Central memory CD4-positive, alpha-beta T cell (primary cell): ENCODE measurements around the gene GUCY1A1.

ENCODE experiments used
- DNase-seq: peaks from one replicate; pipeline ENCODE4 v3.0.0; 2022

Gene GUCY1A1

DNA sequence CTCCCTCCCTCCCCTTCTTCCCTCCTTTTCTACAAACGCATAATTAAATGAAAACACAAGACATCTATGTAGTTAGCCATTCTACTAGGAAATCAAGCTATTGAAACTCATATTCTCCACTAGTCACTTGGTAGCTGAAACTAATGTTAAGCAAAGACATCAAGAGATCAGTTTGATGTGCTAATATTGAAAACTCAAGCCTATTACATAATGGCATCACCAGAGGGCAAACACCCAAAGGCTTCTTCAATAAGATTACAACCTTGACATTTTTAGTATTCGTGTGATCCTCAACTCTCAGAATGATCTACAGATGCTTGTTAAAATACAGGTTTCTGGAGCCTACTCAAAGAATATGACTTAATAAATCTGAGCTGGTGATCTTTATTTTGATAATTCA, 6.2 kb upstream of the GUCY1A1 start:
- DNase-seq = no peak

GRCh38 chr4:155665054-155665453, 1.6 kb upstream of the GUCY1A1 start:
- DNase-seq = no peak

DNA sequence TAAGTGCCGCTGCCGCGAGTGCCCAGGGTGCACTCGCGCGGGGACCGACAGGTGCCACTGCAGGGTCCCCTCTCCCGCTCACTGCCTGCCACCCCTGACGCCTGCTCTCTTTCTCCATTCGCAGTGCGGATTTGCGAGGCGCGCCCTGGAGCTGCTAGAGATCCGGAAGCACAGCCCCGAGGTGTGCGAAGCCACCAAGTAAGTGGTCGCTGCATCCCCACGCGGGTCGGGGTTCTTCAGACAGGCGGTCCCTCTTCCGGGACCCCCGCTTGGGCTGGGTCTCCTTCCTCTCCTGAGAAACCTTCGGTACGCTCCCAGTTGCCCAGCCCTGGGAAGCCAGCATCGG, 547 bp downstream of the GUCY1A1 start:
- DNase-seq = no peak

- DNase-seq = no peak
These were observed 1.2 kb downstream of the GUCY1A1 start for GRCh38 chr4:155667568-155668511.

- DNase-seq = no peak
These were observed 2.1 kb downstream of the GUCY1A1 start for GRCh38 chr4:155668707-155669220.

GRCh38 chr4:155672342-155672741, 5.7 kb downstream of the GUCY1A1 start:
- no peak for DNase-seq

DNA sequence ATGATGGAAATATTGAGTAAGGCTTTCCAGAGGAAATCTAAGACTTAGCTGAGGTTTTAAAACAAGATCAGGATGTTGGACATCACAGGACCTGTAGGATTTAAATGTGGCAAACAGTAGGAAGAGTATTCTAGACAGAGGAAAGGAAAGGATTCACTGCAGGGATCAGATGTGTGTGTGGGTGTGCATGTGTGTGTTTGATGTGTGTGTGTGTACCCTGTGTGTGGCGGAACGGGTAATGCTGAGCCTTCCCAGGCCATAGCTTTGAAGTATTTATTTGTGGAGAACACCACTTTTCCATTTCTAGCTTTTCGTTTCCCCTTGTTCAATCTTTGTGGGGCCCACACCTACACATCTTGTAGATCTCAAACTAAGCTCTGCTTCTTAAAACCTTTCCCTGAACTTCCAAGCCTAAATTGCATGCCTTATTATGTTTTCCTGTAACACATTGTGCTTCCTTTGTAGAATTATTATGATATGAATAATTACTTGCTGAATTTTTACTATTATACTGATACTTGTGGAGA, 6.9 kb downstream of the GUCY1A1 start:
- DNase-seq = no peak

DNA sequence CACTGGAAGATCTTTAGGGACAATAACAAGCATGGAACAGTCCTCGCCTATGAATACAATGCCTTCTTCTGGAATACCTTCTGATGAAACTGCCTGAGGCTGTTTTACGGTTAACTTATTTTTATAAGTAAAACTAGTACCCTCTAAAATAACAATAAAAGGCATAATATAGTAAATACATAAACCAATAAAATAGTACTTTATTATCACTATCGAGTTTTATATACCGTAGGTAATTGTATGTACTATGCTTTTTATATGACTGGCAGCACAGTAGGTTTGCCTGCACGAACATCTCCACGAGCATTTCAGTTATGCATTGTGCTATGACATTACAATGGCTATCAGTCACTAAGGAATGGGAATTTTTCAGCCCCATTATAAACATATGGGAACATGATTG, 8.0 kb downstream of the GUCY1A1 start:
- no peak for DNase-seq

GRCh38 chr4:155675709-155676429, 9.2 kb downstream of the GUCY1A1 start:
- no peak for DNase-seq

- no peak for DNase-seq
These were observed 9.8 kb downstream of the GUCY1A1 start for GRCh38 chr4:155676430-155676825.

GRCh38 chr4:155678011-155678410, 11.4 kb downstream of the GUCY1A1 start:
- DNase-seq = no peak

GRCh38 chr4:155679343-155679742, 12.7 kb downstream of the GUCY1A1 start:
- DNase-seq = no peak

DNA sequence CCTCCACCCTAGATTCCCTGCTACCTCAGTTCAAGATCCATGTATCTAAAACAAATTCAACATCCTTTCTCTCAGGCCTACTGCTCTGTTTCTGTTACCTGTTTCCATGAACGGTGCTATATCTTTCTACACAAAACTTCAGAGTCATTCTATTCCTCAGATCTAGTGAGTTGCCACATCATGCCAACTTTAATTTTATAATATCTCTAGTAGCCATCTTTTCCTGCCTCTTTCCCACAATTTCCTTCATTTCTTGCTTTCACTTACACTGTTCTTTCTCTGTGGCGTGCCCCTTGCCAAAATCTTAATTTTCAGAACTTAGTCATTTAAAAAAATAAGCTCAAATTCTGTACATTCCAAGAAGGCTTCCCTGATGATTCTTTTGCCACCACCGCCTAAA, 15.2 kb downstream of the GUCY1A1 start:
- no peak for DNase-seq

- no peak for DNase-seq
These were observed 17.8 kb downstream of the GUCY1A1 start for GRCh38 chr4:155684423-155684822.

DNA sequence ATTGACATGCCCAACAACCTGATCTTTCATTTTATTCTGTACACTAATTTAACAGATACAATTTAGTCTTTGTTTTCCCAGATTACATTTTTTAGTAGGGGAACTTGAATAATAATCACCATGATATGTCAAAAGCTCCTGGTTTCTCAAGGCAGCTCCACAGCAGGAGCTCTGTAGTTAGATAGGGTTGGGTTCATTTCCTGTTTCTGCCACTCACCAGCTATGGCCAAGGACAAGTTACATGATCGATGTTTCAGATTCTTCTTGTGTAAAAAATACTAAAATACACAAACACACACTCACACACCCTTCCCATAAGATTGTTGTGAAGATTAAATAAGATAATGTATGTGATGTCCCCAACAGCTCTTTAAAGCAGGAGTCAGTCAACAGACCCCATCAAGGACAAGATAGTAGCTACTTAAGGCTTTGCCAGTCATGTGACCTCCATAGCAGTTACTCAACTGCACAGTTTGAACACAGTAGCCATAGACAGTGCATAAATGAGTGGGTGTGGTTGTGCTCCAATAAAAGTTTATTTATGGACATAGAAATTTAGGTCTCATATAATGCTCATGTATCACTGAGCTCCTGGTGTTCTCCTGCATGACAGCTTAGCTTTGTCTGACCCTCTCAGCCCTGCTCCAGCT, 18.4 kb downstream of the GUCY1A1 start:
- DNase-seq = no peak

- no peak for DNase-seq
These were observed 20.8 kb downstream of the GUCY1A1 start for GRCh38 chr4:155687380-155687982.

DNA sequence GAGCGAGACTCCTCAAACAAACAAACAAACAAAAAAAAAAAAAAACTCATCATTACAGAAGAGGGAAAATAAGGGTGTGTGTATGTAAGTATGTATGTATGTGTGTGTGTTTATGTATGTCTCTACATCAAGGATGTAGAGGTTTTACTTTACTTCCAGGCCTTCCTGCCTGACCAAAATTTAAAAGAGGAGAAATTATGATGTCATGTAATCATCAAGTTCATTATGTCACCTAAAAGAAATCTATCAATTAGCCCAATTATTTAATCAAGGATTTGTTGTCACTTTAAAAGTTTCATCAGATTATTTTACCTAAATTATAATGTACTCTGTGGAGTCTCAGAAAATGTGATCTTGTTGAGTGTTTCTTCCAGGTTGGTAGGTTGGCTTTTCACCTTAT, 21.6 kb downstream of the GUCY1A1 start:
- no peak for DNase-seq

- no peak for DNase-seq
These were observed 22.2 kb downstream of the GUCY1A1 start for GRCh38 chr4:155688860-155689259.

DNA sequence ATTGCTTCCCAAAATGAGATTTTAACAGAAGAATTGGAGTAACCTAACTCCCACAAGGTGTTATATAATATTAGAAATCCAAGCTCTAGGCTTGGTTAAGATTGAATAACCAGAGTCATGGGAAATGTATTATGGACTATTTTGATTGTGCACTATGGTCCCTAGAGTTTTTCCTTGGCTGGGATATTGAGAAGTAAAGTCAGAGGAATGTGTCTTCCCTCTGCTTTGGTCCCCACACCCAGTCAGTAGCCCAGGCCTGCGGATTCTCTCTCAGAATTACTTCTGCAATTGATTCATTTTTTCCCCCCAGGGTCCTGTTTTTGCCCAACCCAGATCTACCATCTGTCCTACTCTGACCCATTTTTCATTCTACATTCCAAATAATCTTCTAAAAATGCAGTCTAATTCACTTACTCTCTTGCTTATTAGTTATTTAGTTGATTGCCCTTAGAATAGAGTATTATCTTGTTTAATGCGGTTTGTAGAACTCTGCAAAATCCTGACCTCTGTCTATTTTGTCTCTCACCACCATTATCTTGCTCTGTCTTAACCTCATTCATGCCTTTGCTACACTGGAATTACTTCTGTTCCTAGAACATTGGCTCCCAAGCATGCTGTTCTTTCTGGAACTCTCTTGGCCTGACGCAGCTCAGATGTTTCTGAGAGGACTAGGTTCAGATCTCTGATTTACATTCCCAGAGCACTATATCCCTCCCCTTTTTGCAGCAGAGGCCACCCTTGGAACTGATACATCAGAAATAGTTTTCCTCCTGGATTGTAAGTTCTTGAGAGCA, 23.6 kb downstream of the GUCY1A1 start:
- DNase-seq = no peak

DNA sequence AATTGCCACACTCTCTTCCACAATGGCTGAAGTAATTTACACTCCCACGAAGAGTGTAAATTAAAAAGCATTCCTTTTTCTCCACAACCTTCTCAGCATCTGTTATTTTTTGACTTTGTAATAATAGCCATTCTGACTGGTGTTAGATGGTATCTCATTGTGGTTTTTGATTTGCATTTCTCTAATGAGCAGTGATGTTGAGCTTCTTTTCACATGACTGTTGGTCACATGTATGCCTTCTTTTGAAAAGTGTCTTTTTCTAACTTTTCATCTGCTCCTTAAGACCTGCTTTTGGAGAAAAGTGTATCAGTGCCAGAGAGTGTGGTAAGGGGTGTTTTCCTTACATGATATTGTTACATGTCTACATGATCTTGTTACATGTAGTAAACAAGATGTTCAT, 25.7 kb downstream of the GUCY1A1 start:
- no peak for DNase-seq

DNA sequence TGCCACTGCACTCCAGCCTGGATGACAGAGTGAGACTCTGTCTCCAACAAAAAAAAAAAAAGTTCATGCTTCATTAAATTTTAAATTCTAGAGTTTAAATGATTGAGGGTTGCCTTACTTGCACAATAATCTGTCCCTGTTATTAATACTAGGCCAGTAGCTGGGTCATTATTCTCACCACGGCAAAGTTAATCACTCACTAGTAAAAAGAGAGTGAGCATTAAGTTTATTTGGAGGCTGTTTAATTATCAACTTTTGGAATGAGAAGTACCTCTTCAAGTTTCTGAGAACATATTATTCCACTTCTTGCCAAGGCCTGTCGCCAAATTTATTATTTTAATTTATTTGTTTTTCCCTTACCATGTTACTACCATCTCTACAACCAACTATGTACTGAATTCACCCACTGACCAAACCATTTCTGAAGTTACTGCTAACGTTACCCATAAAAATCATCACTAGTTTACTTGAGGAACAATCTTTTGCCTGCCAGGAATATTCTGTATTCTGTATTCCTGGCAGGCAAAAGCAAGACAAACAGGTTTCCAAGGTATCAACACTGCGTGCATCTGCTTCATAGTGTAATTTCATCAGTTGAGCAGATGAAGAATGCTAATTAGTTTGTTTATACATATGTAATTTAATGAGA, 26.5 kb downstream of the GUCY1A1 start:
- no peak for DNase-seq
